WTC11 (cell line): ENCODE data around the gene USP37. TPM values are rescaled to one million over a fixed set of nuclear protein-coding genes. Genes with fewer than 3 reads are reported as not detected.

Experiments used
- ATAC-seq: fragments of 200-7000 bp; cut with Tn5 transposase; 2 replicates; pipeline ENCODE4 v1.10.0; 2021; ENCODE audit warnings: mild to moderate bottlenecking, moderate library complexity
- CTCF ChIA-PET: fragments of 300-600 bp; sonication (Branson Sonifier 250); formaldehyde crosslinking; loops from one replicate; lab custom pipeline; 2021; ENCODE audit warnings: antibody characterized with exemption; lab: Charles Lee
- POLR2A ChIA-PET: fragments of 350-600 bp; sonication (Branson Sonifier 250); formaldehyde crosslinking; loops from one replicate; lab custom pipeline; 2021; ENCODE audit warnings: antibody characterized with exemption; lab: Charles Lee
- DNase-seq: peaks from one replicate; pipeline ENCODE4 v3.0.0; 2021; ENCODE audit warnings: low spot score
- H3K27ac Mint-ChIP-seq: 2 replicates; pipeline ENCODE4 v1.8.0; 2021; ENCODE audit warnings: mixed read lengths
- H3K27me3 Mint-ChIP-seq: 2 replicates; pipeline ENCODE4 v1.8.0; 2021; ENCODE audit warnings: low read depth, mild to moderate bottlenecking, moderate library complexity, mixed read lengths
- H3K36me3 Mint-ChIP-seq: 2 replicates; pipeline ENCODE4 v1.8.0; 2021; ENCODE audit warnings: mixed read lengths
- H3K4me1 Mint-ChIP-seq: 2 replicates; pipeline ENCODE4 v1.8.0; 2022; ENCODE audit warnings: mixed read lengths
- H3K4me3 Mint-ChIP-seq: 2 replicates; pipeline ENCODE4 v1.8.0; 2021; ENCODE audit warnings: mild to moderate bottlenecking, moderate library complexity, mixed read lengths
- H3K9me3 Mint-ChIP-seq: 2 replicates; pipeline ENCODE4 v1.8.0; 2021; ENCODE audit warnings: mixed read lengths
- CREM ChIP-seq: sonication (generic); formaldehyde crosslinking; IDR thresholded peaks from 2 replicates; pipeline ENCODE4 v1.8.1; 2022; ENCODE audit warnings: mild to moderate bottlenecking, missing genetic modification reagents, moderate library complexity
- ESRRA ChIP-seq: sonication (generic); formaldehyde crosslinking; IDR thresholded peaks from 2 replicates; pipeline ENCODE4 v1.8.1; 2022; ENCODE audit warnings: mild to moderate bottlenecking, missing genetic modification reagents, borderline replicate concordance
- FOXK1 ChIP-seq: sonication (generic); formaldehyde crosslinking; IDR thresholded peaks from 2 replicates; pipeline ENCODE4 v1.8.0; 2022; ENCODE audit warnings: mild to moderate bottlenecking, moderate library complexity, missing genetic modification reagents
- FOXP1 ChIP-seq: sonication (generic); formaldehyde crosslinking; IDR thresholded peaks from 2 replicates; pipeline ENCODE4 v1.8.0; 2022; ENCODE audit warnings: missing genetic modification reagents, mild to moderate bottlenecking, moderate library complexity, borderline replicate concordance
- GABPB1 ChIP-seq: sonication (generic); formaldehyde crosslinking; IDR thresholded peaks from 2 replicates; pipeline ENCODE4 v1.8.1; 2023; ENCODE audit warnings: mild to moderate bottlenecking, missing genetic modification reagents
- HMGA2 ChIP-seq: fragments of 250-450 bp; sonication (Bioruptor Pico); IDR thresholded peaks from 2 replicates; pipeline ENCODE4 v1.4.0; 2021; ENCODE audit warnings: mild to moderate bottlenecking, moderate library complexity
- MXD4 ChIP-seq: fragments of 250-450 bp; sonication (Bioruptor Pico); IDR thresholded peaks from 2 replicates; pipeline ENCODE4 v1.8.0; 2021; ENCODE audit warnings: mild to moderate bottlenecking, moderate library complexity, borderline replicate concordance
- MYBL2 ChIP-seq: sonication (generic); formaldehyde crosslinking; IDR thresholded peaks from 2 replicates; pipeline ENCODE4 v1.8.1; 2023; ENCODE audit warnings: mild to moderate bottlenecking, moderate library complexity, missing genetic modification reagents
- NFYB ChIP-seq: sonication (generic); formaldehyde crosslinking; conservative IDR thresholded peaks from 2 replicates; pipeline ENCODE4 v1.8.0; 2022; ENCODE audit warnings: low read depth, missing genetic modification reagents
- NR3C1 ChIP-seq: sonication (generic); formaldehyde crosslinking; conservative IDR thresholded peaks from 2 replicates; pipeline ENCODE4 v1.8.1; 2023; ENCODE audit warnings: low read depth, mild to moderate bottlenecking, missing genetic modification reagents
- SMAD4 ChIP-seq: sonication (generic); formaldehyde crosslinking; IDR thresholded peaks from 2 replicates; pipeline ENCODE4 v1.8.0; 2022; ENCODE audit warnings: mild to moderate bottlenecking, missing genetic modification reagents
- SP1 ChIP-seq: sonication (generic); formaldehyde crosslinking; conservative IDR thresholded peaks from 2 replicates; pipeline ENCODE4 v1.8.1; 2022; ENCODE audit warnings: missing genetic modification reagents
- TP53 ChIP-seq: sonication (generic); formaldehyde crosslinking; IDR thresholded peaks from 2 replicates; pipeline ENCODE4 v1.8.1; 2023; ENCODE audit warnings: mild to moderate bottlenecking, missing genetic modification reagents
- ZBTB21 ChIP-seq: sonication (generic); formaldehyde crosslinking; IDR thresholded peaks from 2 replicates; pipeline ENCODE4 v1.8.1; 2023; ENCODE audit warnings: mild to moderate bottlenecking, missing genetic modification reagents, borderline replicate concordance
- ZNF138 ChIP-seq: sonication (generic); formaldehyde crosslinking; conservative IDR thresholded peaks from 2 replicates; pipeline ENCODE4 v1.8.1; 2022; ENCODE audit warnings: mild to moderate bottlenecking, moderate library complexity, missing genetic modification reagents
- ZNF219 ChIP-seq: sonication (generic); formaldehyde crosslinking; IDR thresholded peaks from 2 replicates; pipeline ENCODE4 v1.8.0; 2023; ENCODE audit warnings: missing genetic modification reagents, mild to moderate bottlenecking, borderline replicate concordance
- ZNF263 ChIP-seq: sonication (generic); formaldehyde crosslinking; IDR thresholded peaks from 2 replicates; pipeline ENCODE4 v1.8.1; 2022; ENCODE audit warnings: low read depth, mild to moderate bottlenecking, moderate library complexity, missing genetic modification reagents
- ZNF317 ChIP-seq: sonication (generic); formaldehyde crosslinking; IDR thresholded peaks from 2 replicates; pipeline ENCODE4 v1.8.1; 2023; ENCODE audit warnings: low read depth, mild to moderate bottlenecking, moderate library complexity, missing genetic modification reagents, borderline replicate concordance
- ZNF396 ChIP-seq: fragments of 250-450 bp; sonication (Bioruptor Pico); IDR thresholded peaks from 2 replicates; pipeline ENCODE4 v1.8.0; 2021; ENCODE audit warnings: mild to moderate bottlenecking, moderate library complexity, borderline replicate concordance
- ZNF671 ChIP-seq: fragments of 250-450 bp; sonication (Bioruptor Pico); IDR thresholded peaks from 2 replicates; pipeline ENCODE4 v1.8.0; 2021; ENCODE audit warnings: mild to moderate bottlenecking
- total RNA-seq: library from RNA; stranded (reverse); gene quantifications from 3 replicates; pipeline ENCODE4 v1.2.3, GENCODE V29; 2021
- TF ChIP-seq, protein P1 (sequence below): sonication (generic); formaldehyde crosslinking; IDR thresholded peaks from 2 replicates; pipeline ENCODE4 v1.8.1; 2023; ENCODE audit warnings: mild to moderate bottlenecking, missing genetic modification reagents, moderate library complexity
- TF ChIP-seq, protein P2 (sequence below): sonication (generic); formaldehyde crosslinking; IDR thresholded peaks from 2 replicates; pipeline ENCODE4 v1.8.0; 2022; ENCODE audit warnings: mild to moderate bottlenecking, missing genetic modification reagents
- TF ChIP-seq, protein P3 (sequence below): sonication (generic); formaldehyde crosslinking; IDR thresholded peaks from 2 replicates; pipeline ENCODE4 v1.8.1; 2022; ENCODE audit warnings: missing genetic modification reagents, borderline replicate concordance
- TF ChIP-seq, protein P4 (sequence below): fragments of 250-450 bp; sonication (Bioruptor Pico); IDR thresholded peaks from 2 replicates; pipeline ENCODE4 v2.1.2; 2022; ENCODE audit warnings: mild to moderate bottlenecking, moderate library complexity
- TF ChIP-seq, protein P5 (sequence below): sonication (generic); formaldehyde crosslinking; IDR thresholded peaks from 2 replicates; pipeline ENCODE4 v1.8.0; 2022; ENCODE audit warnings: missing genetic modification reagents
- TF ChIP-seq, protein P6 (sequence below): sonication (generic); formaldehyde crosslinking; IDR thresholded peaks from 2 replicates; pipeline ENCODE4 v1.8.0; 2023; ENCODE audit warnings: mild to moderate bottlenecking, missing genetic modification reagents

USP37 gene
- total RNA-seq, 1 experiment from 2014 or later, result 21.6 TPM

DNA sequence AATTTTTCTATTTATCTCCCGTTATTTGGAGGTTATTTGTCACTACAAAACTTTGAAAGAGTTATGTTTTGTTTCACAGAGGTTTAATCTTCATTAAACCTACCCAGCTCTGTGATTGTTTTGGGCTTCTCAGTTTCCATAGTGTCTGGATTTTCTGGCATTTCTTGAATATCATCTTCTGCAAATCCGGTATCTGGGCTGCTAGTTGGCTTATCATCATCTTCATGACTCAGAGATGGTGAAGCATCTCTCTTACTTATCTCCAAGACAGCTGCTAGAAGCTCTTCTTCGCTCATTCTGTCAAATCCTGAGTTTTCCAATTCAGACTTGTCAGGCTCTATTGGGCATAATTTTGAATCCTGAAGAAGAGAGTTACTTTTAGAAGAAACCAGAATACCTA, 93.6 kb downstream of the USP37 start:
- ATAC-seq (no peak), DNase-seq (no peak)
- Mint-ChIP-seq H3K4me3 (no peak overlapping the region), H3K27ac (no peak overlapping the region), H3K4me1 (no peaks in the 10 kb centered on the region), H3K9me3 (no peaks in the 10 kb centered on the region), H3K27me3 (no peaks in the 10 kb centered on the region), H3K36me3 (peaks cover 34% of the 10 kb centered on the region)
- no peak for TF ChIP-seq ESRRA
- no peak for TF ChIP-seq GABPB1 (CRISPR knock-in tag)
- TF ChIP-seq FOXP1 (CRISPR knock-in tag), result no peak
- no peak for TF ChIP-seq ZNF219 (CRISPR knock-in tag)
- TF ChIP-seq, protein P1, sequence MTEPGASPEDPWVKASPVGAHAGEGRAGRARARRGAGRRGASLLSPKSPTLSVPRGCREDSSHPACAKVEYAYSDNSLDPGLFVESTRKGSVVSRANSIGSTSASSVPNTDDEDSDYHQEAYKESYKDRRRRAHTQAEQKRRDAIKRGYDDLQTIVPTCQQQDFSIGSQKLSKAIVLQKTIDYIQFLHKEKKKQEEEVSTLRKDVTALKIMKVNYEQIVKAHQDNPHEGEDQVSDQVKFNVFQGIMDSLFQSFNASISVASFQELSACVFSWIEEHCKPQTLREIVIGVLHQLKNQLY (CRISPR knock-in tag), result no peak
- no peak for TF ChIP-seq ZNF396 (CRISPR knock-in tag)
- TF ChIP-seq NR3C1, result no peak
- TF ChIP-seq MYBL2 (CRISPR knock-in tag), result no peak
- TF ChIP-seq, protein P2, sequence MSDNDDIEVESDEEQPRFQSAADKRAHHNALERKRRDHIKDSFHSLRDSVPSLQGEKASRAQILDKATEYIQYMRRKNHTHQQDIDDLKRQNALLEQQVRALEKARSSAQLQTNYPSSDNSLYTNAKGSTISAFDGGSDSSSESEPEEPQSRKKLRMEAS (CRISPR knock-in tag), result no peak
- TF ChIP-seq NFYB, result no peak
- TF ChIP-seq FOXK1, result no peak
- TF ChIP-seq, protein P3, sequence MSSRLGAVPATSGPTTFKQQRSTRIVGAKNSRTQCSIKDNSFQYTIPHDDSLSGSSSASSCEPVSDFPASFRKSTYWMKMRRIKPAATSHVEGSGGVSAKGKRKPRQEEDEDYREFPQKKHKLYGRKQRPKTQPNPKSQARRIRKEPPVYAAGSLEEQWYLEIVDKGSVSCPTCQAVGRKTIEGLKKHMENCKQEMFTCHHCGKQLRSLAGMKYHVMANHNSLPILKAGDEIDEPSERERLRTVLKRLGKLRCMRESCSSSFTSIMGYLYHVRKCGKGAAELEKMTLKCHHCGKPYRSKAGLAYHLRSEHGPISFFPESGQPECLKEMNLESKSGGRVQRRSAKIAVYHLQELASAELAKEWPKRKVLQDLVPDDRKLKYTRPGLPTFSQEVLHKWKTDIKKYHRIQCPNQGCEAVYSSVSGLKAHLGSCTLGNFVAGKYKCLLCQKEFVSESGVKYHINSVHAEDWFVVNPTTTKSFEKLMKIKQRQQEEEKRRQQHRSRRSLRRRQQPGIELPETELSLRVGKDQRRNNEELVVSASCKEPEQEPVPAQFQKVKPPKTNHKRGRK, result no peak
- TF ChIP-seq ZNF671 (CRISPR knock-in tag), result no peak
- POLR2A ChIA-PET, result no interaction called here
- CTCF ChIA-PET, result no interaction called here

DNA sequence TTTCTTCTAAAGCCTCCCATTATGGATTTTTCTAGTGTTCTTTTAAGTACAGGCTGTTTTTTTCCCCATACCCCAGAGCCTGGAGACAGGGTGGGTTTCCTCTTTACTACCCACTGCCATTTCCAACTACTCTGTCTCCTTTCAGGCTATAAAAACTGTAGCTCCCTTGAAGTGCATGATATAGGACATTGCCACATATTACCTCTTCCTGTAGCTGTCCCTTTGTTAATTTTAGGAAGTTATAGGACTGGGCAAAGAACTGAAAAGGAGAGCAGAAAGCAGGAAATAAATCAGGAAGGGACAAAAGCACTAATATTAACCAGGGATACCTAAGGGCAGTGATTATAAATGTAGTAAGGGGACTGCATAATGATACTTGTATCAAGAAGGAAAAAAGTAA, 95.2 kb downstream of the USP37 start:
- Mint-ChIP-seq H3K36me3 (peaks cover 35% of the 10 kb centered on the region), H3K9me3 (no peaks in the 10 kb centered on the region), H3K4me1 (no peaks in the 10 kb centered on the region), H3K27ac (no peak overlapping the region), H3K27me3 (no peaks in the 10 kb centered on the region), H3K4me3 (no peak overlapping the region)
- POLR2A ChIA-PET, result no interaction called here
- no peak for ATAC-seq
- no peak for TF ChIP-seq ZNF317 (CRISPR knock-in tag)
- TF ChIP-seq ESRRA, result no peak
- TF ChIP-seq TP53, result no peak
- no peak for TF ChIP-seq MXD4 (CRISPR knock-in tag)
- TF ChIP-seq ZBTB21 (CRISPR knock-in tag), result no peak
- TF ChIP-seq, protein P4, sequence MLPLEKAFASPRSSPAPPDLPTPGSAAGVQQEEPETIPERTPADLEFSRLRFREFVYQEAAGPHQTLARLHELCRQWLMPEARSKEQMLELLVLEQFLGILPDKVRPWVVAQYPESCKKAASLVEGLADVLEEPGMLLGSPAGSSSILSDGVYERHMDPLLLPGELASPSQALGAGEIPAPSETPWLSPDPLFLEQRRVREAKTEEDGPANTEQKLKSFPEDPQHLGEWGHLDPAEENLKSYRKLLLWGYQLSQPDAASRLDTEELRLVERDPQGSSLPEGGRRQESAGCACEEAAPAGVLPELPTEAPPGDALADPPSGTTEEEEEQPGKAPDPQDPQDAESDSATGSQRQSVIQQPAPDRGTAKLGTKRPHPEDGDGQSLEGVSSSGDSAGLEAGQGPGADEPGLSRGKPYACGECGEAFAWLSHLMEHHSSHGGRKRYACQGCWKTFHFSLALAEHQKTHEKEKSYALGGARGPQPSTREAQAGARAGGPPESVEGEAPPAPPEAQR (CRISPR knock-in tag), result no peak
- TF ChIP-seq, protein P3, result no peak
- TF ChIP-seq ZNF263 (CRISPR knock-in tag), result no peak
- TF ChIP-seq, protein P5, sequence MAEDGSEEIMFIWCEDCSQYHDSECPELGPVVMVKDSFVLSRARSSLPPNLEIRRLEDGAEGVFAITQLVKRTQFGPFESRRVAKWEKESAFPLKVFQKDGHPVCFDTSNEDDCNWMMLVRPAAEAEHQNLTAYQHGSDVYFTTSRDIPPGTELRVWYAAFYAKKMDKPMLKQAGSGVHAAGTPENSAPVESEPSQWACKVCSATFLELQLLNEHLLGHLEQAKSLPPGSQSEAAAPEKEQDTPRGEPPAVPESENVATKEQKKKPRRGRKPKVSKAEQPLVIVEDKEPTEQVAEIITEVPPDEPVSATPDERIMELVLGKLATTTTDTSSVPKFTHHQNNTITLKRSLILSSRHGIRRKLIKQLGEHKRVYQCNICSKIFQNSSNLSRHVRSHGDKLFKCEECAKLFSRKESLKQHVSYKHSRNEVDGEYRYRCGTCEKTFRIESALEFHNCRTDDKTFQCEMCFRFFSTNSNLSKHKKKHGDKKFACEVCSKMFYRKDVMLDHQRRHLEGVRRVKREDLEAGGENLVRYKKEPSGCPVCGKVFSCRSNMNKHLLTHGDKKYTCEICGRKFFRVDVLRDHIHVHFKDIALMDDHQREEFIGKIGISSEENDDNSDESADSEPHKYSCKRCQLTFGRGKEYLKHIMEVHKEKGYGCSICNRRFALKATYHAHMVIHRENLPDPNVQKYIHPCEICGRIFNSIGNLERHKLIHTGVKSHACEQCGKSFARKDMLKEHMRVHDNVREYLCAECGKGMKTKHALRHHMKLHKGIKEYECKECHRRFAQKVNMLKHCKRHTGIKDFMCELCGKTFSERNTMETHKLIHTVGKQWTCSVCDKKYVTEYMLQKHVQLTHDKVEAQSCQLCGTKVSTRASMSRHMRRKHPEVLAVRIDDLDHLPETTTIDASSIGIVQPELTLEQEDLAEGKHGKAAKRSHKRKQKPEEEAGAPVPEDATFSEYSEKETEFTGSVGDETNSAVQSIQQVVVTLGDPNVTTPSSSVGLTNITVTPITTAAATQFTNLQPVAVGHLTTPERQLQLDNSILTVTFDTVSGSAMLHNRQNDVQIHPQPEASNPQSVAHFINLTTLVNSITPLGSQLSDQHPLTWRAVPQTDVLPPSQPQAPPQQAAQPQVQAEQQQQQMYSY (CRISPR knock-in tag), result no peak
- no peak for TF ChIP-seq HMGA2 (CRISPR knock-in tag)
- no peak for TF ChIP-seq SMAD4 (CRISPR knock-in tag)
- TF ChIP-seq, protein P6, sequence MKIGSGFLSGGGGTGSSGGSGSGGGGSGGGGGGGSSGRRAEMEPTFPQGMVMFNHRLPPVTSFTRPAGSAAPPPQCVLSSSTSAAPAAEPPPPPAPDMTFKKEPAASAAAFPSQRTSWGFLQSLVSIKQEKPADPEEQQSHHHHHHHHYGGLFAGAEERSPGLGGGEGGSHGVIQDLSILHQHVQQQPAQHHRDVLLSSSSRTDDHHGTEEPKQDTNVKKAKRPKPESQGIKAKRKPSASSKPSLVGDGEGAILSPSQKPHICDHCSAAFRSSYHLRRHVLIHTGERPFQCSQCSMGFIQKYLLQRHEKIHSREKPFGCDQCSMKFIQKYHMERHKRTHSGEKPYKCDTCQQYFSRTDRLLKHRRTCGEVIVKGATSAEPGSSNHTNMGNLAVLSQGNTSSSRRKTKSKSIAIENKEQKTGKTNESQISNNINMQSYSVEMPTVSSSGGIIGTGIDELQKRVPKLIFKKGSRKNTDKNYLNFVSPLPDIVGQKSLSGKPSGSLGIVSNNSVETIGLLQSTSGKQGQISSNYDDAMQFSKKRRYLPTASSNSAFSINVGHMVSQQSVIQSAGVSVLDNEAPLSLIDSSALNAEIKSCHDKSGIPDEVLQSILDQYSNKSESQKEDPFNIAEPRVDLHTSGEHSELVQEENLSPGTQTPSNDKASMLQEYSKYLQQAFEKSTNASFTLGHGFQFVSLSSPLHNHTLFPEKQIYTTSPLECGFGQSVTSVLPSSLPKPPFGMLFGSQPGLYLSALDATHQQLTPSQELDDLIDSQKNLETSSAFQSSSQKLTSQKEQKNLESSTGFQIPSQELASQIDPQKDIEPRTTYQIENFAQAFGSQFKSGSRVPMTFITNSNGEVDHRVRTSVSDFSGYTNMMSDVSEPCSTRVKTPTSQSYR (CRISPR knock-in tag), result no peak
- no peak for TF ChIP-seq ZNF138 (CRISPR knock-in tag)
- TF ChIP-seq CREM, result no peak
- TF ChIP-seq SP1, result no peak
- no peak for DNase-seq
- CTCF ChIA-PET, result no interaction called here
